ENCODE data around the gene PLXNA2. TPM values are rescaled to one million over a fixed set of nuclear protein-coding genes. Genes with fewer than 3 reads are reported as not detected.

Gene PLXNA2
- total and polyA plus RNA-seq, 2 donors (not counting 3 experiments of a cell fraction or from before 2014, with no cell fraction given): 42.6 to 229 TPM

- ChIA-PET POLR2A (interaction anchor here (2.2 kb wide), 1 partner anchor 24 kb away, joined by 7 read pairs; no protein-coding TSS in a partner anchor), CTCF (interaction anchor here (1.1 to 3.1 kb wide), 9 partner anchors 18 to 65 kb away, joined by 3 to 8 read pairs (median 5); partner anchors contain the start of gene PLXNA2)
- H3K4me2 ChIP-seq (ENCODE audit: insufficient read depth, low read length): no peak overlapping the region
- peak overlapping the region; percentile 4 for H3K27ac ChIP-seq (ENCODE audit: insufficient read depth, low read depth, low read length)
- no peaks in the 10 kb centered on the region for H3K27me3 ChIP-seq (ENCODE audit: control insufficient read depth in 2 of 2, insufficient read depth in 2 of 2, low read length in 2 of 2)
- H3K9me1 ChIP-seq (replicated peaks; ENCODE audit: control insufficient read depth, extremely low read depth, insufficient read depth, low read length): no peaks in the 10 kb centered on the region
- DNase-seq (ENCODE audit: low read depth, low spot score) (no peak), FAIRE-seq (no peak)
- no peak overlapping the region for H3K4me3 ChIP-seq (replicated peaks in 1 of 3; ENCODE audit: insufficient read depth in 1 of 3, low read depth in 1 of 3, low read length in 3 of 3)
- dilution Hi-C loops (cut with MboI; ENCODE audit: extremely low pct_ligation_motif_present, low sequenced_read_pairs) (no loop called here), intact Hi-C loops (cut with micrococcal nuclease) (no loop called here)
- peaks cover 68% of the 10 kb centered on the region for H3K4me1 ChIP-seq (ENCODE audit: control insufficient read depth, extremely low read depth, insufficient read depth, low read length)
- TF ChIP-seq JUN (IDR thresholded peaks at IDR 0.05; ENCODE audit: borderline replicate concordance, insufficient read depth, insufficient read length, low read depth) (no peak), MAX (IDR thresholded peaks at IDR 0.05; ENCODE audit: insufficient read depth, insufficient read length) (no peak), MYC (IDR thresholded peaks at IDR 0.05; ENCODE audit: low read depth, low read length) (no peak), EZH2 (IDR thresholded peaks at IDR 0.05; ENCODE audit: borderline replicate concordance, low read depth, low read length, severe bottlenecking) (no peak), GATA2 (IDR thresholded peaks at IDR 0.05; ENCODE audit: insufficient read depth, insufficient read length, low read depth, low read length) (no peak), FOS (IDR thresholded peaks at IDR 0.05; ENCODE audit: borderline replicate concordance, insufficient read depth, low read length) (no peak), POLR2A (IDR thresholded peaks at IDR 0.05; ENCODE audit: low read depth, low read length) (no peak)
- H3K36me3 ChIP-seq (ENCODE audit: control insufficient read depth in 2 of 2, extremely low read depth in 1 of 2, insufficient read depth in 2 of 2, low read length in 2 of 2): no peaks in the 10 kb centered on the region
- H4K20me1 ChIP-seq (replicated peaks; ENCODE audit: control insufficient read depth, extremely low read depth, insufficient read depth, low read length): no peaks in the 10 kb centered on the region
- H3K79me2 ChIP-seq (ENCODE audit: control insufficient read depth, insufficient read depth, low read length): peaks cover 96% of the 10 kb centered on the region
- no peaks in the 10 kb centered on the region for H3K9me3 ChIP-seq (replicated peaks; ENCODE audit: control insufficient read depth, insufficient read depth, low read length)
- no TSS peak for BruUV-seq (replicated peaks)
- no peak overlapping the region for H3K9ac ChIP-seq (replicated peaks; ENCODE audit: extremely low read depth, insufficient read depth, low read length)
- no peak overlapping the region for H2AFZ ChIP-seq (ENCODE audit: low read depth, low read length)
These were observed 64.8 kb downstream of the PLXNA2 start for GRCh38 chr1:208179263-208179816.

GRCh38 chr1:208178091-208178529, 66.1 kb downstream of the PLXNA2 start:
- no peak overlapping the region for H3K27ac ChIP-seq (ENCODE audit: insufficient read depth, low read depth, low read length)
- no TSS peak for BruUV-seq (replicated peaks)
- no peaks in the 10 kb centered on the region for H4K20me1 ChIP-seq (replicated peaks; ENCODE audit: control insufficient read depth, extremely low read depth, insufficient read depth, low read length)
- intact Hi-C loops (cut with micrococcal nuclease): no loop called here
- dilution Hi-C loops (cut with MboI; ENCODE audit: extremely low pct_ligation_motif_present, low sequenced_read_pairs): no loop called here
- no peaks in the 10 kb centered on the region for H3K27me3 ChIP-seq (ENCODE audit: control insufficient read depth in 2 of 2, insufficient read depth in 2 of 2, low read length in 2 of 2)
- H2AFZ ChIP-seq (ENCODE audit: low read depth, low read length): no peak overlapping the region
- DNase-seq (ENCODE audit: low read depth, low spot score) (no peak), FAIRE-seq (peak; percentile 28)
- H3K4me3 ChIP-seq (replicated peaks in 1 of 3; ENCODE audit: insufficient read depth in 1 of 3, low read depth in 1 of 3, low read length in 3 of 3): no peak overlapping the region
- no peaks in the 10 kb centered on the region for H3K9me3 ChIP-seq (replicated peaks; ENCODE audit: control insufficient read depth, insufficient read depth, low read length)
- POLR2A ChIA-PET: no interaction called here
- peaks cover 96% of the 10 kb centered on the region for H3K79me2 ChIP-seq (ENCODE audit: control insufficient read depth, insufficient read depth, low read length)
- H3K36me3 ChIP-seq (ENCODE audit: control insufficient read depth in 2 of 2, extremely low read depth in 1 of 2, insufficient read depth in 2 of 2, low read length in 2 of 2): peaks cover 3 to 7% of the 10 kb centered on the region in 2 experiments
- peaks cover 65% of the 10 kb centered on the region for H3K4me1 ChIP-seq (ENCODE audit: control insufficient read depth, extremely low read depth, insufficient read depth, low read length)
- H3K9ac ChIP-seq (replicated peaks; ENCODE audit: extremely low read depth, insufficient read depth, low read length): no peak overlapping the region
- TF ChIP-seq JUN (IDR thresholded peaks at IDR 0.05; ENCODE audit: borderline replicate concordance, insufficient read depth, insufficient read length, low read depth) (no peak), POLR2A (IDR thresholded peaks at IDR 0.05; ENCODE audit: low read depth, low read length) (no peak), MYC (IDR thresholded peaks at IDR 0.05; ENCODE audit: low read depth, low read length) (no peak), MAX (IDR thresholded peaks at IDR 0.05; ENCODE audit: insufficient read depth, insufficient read length) (no peak), CTCF (IDR thresholded peaks at IDR 0.05; ENCODE audit: extremely low read depth in 1 of 2, insufficient read depth in 1 of 2, low read depth in 1 of 2, low read length in 2 of 2) (no peak), POLR2AphosphoS5 (IDR thresholded peaks at IDR 0.05; ENCODE audit: insufficient read depth, low read depth, low read length) (no peak), FOS (IDR thresholded peaks at IDR 0.05; ENCODE audit: borderline replicate concordance, insufficient read depth, low read length) (no peak), EZH2 (IDR thresholded peaks at IDR 0.05; ENCODE audit: borderline replicate concordance, low read depth, low read length, severe bottlenecking) (no peak), GATA2 (IDR thresholded peaks at IDR 0.05; ENCODE audit: insufficient read depth, insufficient read length, low read depth, low read length) (no peak)
- no peaks in the 10 kb centered on the region for H3K9me1 ChIP-seq (replicated peaks; ENCODE audit: control insufficient read depth, extremely low read depth, insufficient read depth, low read length)
- no peak overlapping the region for H3K4me2 ChIP-seq (ENCODE audit: insufficient read depth, low read length)
- CTCF ChIA-PET: interaction anchor here (1.0 to 3.1 kb wide), 6 partner anchors 17 to 66 kb away, joined by 3 to 8 read pairs (median 6); partner anchors contain the start of gene PLXNA2
